HG03571 (cell line): ENCODE measurements around the gene TTF2.
"Not testable (repeated sequence)": the region's sequence is repeated elsewhere in the genome, so short reads cannot be mapped to it uniquely, and the experiment has no call there.

Experiments
- ATAC-seq: cut with Tn5 transposase; IDR thresholded peaks from one replicate; pipeline ENCODE4 v1.9.1; 2021; ENCODE audit not compliant: unreplicated experiment

TTF2 gene

DNA sequence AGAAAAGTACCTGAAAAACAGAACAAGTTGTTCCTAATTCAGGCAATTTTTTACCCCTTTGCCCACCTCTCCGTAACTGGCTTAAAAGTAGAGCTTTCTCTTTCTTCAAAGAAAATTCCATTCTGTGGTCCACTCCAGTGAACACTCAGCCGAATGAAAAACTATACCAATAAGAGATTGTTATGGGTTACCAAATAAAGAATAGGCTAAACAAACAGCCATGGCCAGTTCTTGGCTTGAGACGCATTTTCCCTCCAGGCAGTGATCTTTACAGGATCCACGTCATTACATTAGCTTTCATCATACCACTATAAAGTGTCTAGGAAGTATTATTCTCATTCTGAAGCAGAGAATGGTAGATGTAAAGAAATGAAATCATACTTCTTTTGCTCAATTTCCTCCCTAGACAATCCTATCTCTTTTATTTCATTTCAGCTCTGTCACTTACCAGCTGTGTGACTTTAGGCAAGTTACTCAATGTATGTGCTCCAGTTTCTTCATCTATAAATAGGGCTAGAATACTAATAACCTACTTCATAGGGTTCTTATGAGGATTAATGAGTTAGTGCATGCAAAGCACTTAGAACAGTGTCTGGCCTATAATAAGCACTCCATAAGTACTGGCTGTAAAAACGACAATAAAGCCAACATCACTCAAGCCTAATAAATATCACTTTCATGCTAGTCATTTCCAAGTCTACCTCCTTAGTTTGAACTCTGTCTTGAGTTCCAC is 87.9 kb downstream of the TTF2 start:
- ATAC-seq = no peak

DNA sequence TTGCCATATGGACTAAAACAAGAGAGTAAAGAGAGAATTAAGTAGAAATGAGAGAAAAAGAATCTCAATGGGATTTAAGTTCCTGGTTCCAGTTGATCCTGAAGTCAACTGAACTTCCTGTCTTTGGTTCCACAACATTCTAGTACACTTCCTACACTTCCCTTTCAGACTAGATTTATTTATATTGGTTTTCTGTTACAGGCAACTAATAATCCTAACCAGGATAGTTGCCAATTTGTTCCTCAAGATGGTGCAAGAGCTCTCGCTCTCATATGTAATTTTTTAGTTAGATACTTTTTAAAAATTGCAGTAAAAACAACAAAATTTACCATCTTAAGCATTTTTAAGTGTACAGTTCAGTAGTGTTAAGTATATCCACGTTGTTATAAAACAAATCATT is 90.2 kb downstream of the TTF2 start:
- no peak for ATAC-seq

DNA sequence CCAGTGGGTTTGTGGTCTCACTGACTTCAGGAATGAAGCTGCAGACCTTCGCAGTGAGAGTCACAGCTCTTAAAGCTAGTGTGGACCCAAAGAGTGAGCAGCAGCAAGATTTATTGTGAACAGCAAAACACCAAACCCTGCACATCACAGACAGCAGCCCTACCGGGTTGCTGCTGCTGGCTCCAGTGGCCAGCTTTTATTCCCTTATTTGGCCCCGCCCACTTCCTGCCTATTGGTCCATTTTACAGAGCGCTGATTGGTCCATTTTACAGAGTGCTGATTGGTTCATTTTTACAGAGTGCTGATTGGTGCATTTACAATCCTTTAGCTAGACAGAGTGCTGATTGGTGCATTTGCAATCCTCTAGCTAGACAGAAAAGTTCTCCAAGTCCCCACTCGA is 91.2 kb downstream of the TTF2 start:
- ATAC-seq = not testable (repeated sequence)
